Neuronal stem cell (in vitro differentiated cells): Measurements from ENCODE around the gene KIAA1671.

Experiments
- DNase-seq: peaks from one replicate; pipeline ENCODE4 v3.0.0-alpha.2; 2013; ENCODE audit warnings: low spot score
- H2AFZ ChIP-seq: one replicate; pipeline ENCODE4 v1.6.1; 2013; ENCODE audit warnings: mild to moderate bottlenecking, low read length, inconsistent platforms
- H2AK5ac ChIP-seq: 2 replicates; pipeline ENCODE4 v1.6.1; 2013; ENCODE audit warnings: low read depth, mild to moderate bottlenecking, inconsistent platforms, low read length, moderate library complexity, mixed read lengths
- H2BK120ac ChIP-seq: 2 replicates; pipeline ENCODE4 v1.6.1; 2013; ENCODE audit warnings: low read depth, mild to moderate bottlenecking, inconsistent platforms, low read length, moderate library complexity, mixed read lengths
- H2BK12ac ChIP-seq: one replicate; pipeline ENCODE4 v1.6.1; 2013; ENCODE audit warnings: low read length, inconsistent platforms
- H2BK15ac ChIP-seq: 2 replicates; pipeline ENCODE4 v1.6.1; 2013; ENCODE audit warnings: mild to moderate bottlenecking, low read length, inconsistent platforms, mixed read lengths
- H2BK5ac ChIP-seq: one replicate; pipeline ENCODE4 v1.6.1; 2013; ENCODE audit warnings: inconsistent platforms, mild to moderate bottlenecking, low read length, moderate library complexity
- H3K14ac ChIP-seq: one replicate; pipeline ENCODE4 v1.6.1; 2013; ENCODE audit warnings: low read length, inconsistent platforms
- H3K18ac ChIP-seq: 2 replicates; pipeline ENCODE4 v1.6.1; 2013; ENCODE audit warnings: low read length, inconsistent platforms
- H3K23ac ChIP-seq: 2 replicates; pipeline ENCODE4 v1.6.1; 2013; ENCODE audit warnings: low read depth, mild to moderate bottlenecking, mixed read lengths, low read length, inconsistent platforms; ENCODE audit not compliant: poor library complexity
- H3K27ac ChIP-seq: replicated peaks from 3 replicates; pipeline ENCODE4 v1.5.1; 2013; ENCODE audit warnings: low read length, inconsistent platforms
- H3K27me3 ChIP-seq, 3 experiments: 2 replicates each; pipeline ENCODE4 v1.6.1; 2013; ENCODE audit warnings: low read length in 3 of 3, mild to moderate bottlenecking in 2 of 3, inconsistent platforms in 1 of 3, low read depth in 1 of 3, mixed read lengths in 1 of 3, moderate library complexity in 1 of 3; ENCODE audit not compliant: control insufficient read depth in 3 of 3, insufficient read depth in 3 of 3
- H3K36me3 ChIP-seq, 2 donors: replicated peaks in 1 of 2; 2 replicates each; pipeline ENCODE4 v1.6.1; 2013; ENCODE audit warnings: low read length in 2 of 2; ENCODE audit not compliant: control insufficient read depth in 2 of 2, insufficient read depth in 2 of 2
- H3K4ac ChIP-seq: 2 replicates; pipeline ENCODE4 v1.6.1; 2013; ENCODE audit warnings: inconsistent platforms, mild to moderate bottlenecking, low read length, moderate library complexity
- H3K4me1 ChIP-seq, 2 donors: 1 replicate in 1 of 2; 2 replicates in 1 of 2; pipeline ENCODE4 v1.6.1; 2013; ENCODE audit warnings: low read length in 2 of 2, low read depth in 1 of 2; ENCODE audit not compliant: control insufficient read depth in 2 of 2, insufficient read depth in 1 of 2
- H3K4me2 ChIP-seq: one replicate; pipeline ENCODE4 v1.6.1; 2013; ENCODE audit warnings: mild to moderate bottlenecking, low read length, inconsistent platforms; ENCODE audit not compliant: insufficient read depth, poor library complexity, severe bottlenecking
- H3K4me3 ChIP-seq, 2 donors: 2 replicates each; pipeline ENCODE4 v1.5.1; 2013; ENCODE audit warnings: low read length in 2 of 2, mild to moderate bottlenecking in 2 of 2, inconsistent platforms in 1 of 2, moderate library complexity in 1 of 2
- H3K79me1 ChIP-seq: one replicate; pipeline ENCODE4 v1.6.1; 2013; ENCODE audit warnings: low read depth, mild to moderate bottlenecking, inconsistent platforms, low read length, moderate library complexity
- H3K9ac ChIP-seq: one replicate; pipeline ENCODE4 v1.6.1; 2013; ENCODE audit warnings: mild to moderate bottlenecking, low read depth, low read length, inconsistent platforms; ENCODE audit not compliant: poor library complexity
- H3K9me3 ChIP-seq, 2 donors: replicated peaks in 1 of 2; 2 replicates each; pipeline versions ENCODE3 to v1.6.1; 2013; ENCODE audit warnings: low read length in 2 of 2, mild to moderate bottlenecking in 2 of 2, inconsistent platforms in 1 of 2, low read depth in 1 of 2, mixed read lengths in 1 of 2, moderate library complexity in 1 of 2; ENCODE audit not compliant: control insufficient read depth in 2 of 2, insufficient read depth in 1 of 2
- H4K8ac ChIP-seq: one replicate; pipeline ENCODE4 v1.6.1; 2013; ENCODE audit warnings: low read depth, mild to moderate bottlenecking, inconsistent platforms, low read length, moderate library complexity
- H4K91ac ChIP-seq: one replicate; pipeline ENCODE4 v1.6.1; 2013; ENCODE audit warnings: low read length, low read depth, mild to moderate bottlenecking, inconsistent platforms; ENCODE audit not compliant: poor library complexity
- WGBS, 2 donors: extraction: QIAGEN DNeasy Blood & Tissue Kit; methylation state at CpG; one replicate each; pipeline ENCODE4 v1.1.7; 2013; ENCODE audit warnings: missing lambda C conversion rate in 2 of 2, mixed read lengths in 1 of 2; ENCODE audit not compliant: insufficient read length in 2 of 2, insufficient replicate concordance in 1 of 2; ENCODE audit errors: extremely low coverage in 2 of 2; 5-methylcytosine and 5-hydroxymethylcytosine counted together

The KIAA1671 gene

DNA sequence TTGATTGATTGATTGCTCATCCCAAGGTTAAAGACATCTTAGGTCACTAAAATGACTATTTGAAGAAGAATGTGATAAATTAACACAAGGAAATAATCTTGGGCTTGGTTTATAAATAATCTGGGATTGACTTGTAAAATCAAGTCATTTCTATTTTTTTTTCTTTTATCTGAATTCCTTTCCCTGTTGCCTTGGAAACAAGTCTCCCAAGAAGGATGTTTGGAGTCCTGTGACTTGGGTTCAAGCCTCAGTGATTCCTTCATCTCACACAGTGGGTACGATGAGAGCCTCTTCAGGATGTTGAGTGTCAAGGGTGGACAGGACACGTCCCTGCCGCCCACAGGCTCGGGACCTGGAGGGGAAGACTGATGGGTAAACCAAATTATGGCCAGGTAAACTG, 149.0 kb downstream of the KIAA1671 start:
- Histone ChIP-seq H2AK5ac (no peak overlapping the region), H2BK15ac (no peak overlapping the region), H3K4me1 (peaks cover 11 to 13% of the 10 kb centered on the region in 2 donors), H3K79me1 (no peaks in the 10 kb centered on the region), H3K14ac (no peak overlapping the region), H2BK12ac (no peak overlapping the region), H3K18ac (no peak overlapping the region), H3K23ac (no peak overlapping the region), H3K4me3 (no peak overlapping the region), H3K36me3 (no peaks in the 10 kb centered on the region), H2BK5ac (no peak overlapping the region), H3K27me3 (no peaks in the 10 kb centered on the region), H4K8ac (no peak overlapping the region), H3K9me3 (no peaks in the 10 kb centered on the region), H2AFZ (no peak overlapping the region), H3K27ac (no peak overlapping the region), H4K91ac (no peak overlapping the region), H2BK120ac (no peak overlapping the region), H3K9ac (no peak overlapping the region), H3K4me2 (no peak overlapping the region), H3K4ac (no peak overlapping the region)
- no CpG with 5 or more reads among the region's 4 CpGs for WGBS, 2 donors
- no peak for DNase-seq

DNA sequence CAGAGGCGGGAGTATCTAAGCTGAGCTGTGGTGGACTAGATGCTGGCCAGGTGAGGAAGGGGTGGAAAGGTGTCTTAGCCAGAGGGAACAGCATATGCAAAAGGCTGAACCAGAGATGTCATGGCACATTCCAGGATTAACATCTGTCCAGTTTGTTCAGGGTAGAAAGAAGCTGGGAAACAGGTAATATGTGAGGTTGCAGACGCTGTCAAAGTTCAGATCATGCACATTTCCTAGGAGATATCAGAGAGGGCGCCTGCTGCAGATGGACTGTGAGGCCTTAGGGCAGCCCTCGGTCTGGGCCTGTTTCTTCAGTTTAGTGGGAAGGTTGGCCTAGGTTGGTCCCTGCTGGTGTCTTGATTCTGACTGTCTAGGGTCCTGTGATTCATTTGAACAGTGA, 149.5 kb downstream of the KIAA1671 start:
- no peak overlapping the region for H4K8ac ChIP-seq
- no peak overlapping the region for H2BK120ac ChIP-seq
- no peaks in the 10 kb centered on the region for H3K27me3 ChIP-seq
- no peak overlapping the region for H2BK15ac ChIP-seq
- H3K27ac ChIP-seq = no peak overlapping the region
- no peak overlapping the region for H3K4ac ChIP-seq
- H4K91ac ChIP-seq = no peak overlapping the region
- no peak overlapping the region for H3K18ac ChIP-seq
- no peak overlapping the region for H2BK5ac ChIP-seq
- H3K79me1 ChIP-seq = no peaks in the 10 kb centered on the region
- no peak overlapping the region for H3K14ac ChIP-seq
- H3K4me1 ChIP-seq = peaks cover 11 to 13% of the 10 kb centered on the region in 2 donors
- H3K23ac ChIP-seq = no peak overlapping the region
- H3K9me3 ChIP-seq = no peaks in the 10 kb centered on the region
- H3K4me2 ChIP-seq = no peak overlapping the region
- H2AK5ac ChIP-seq = no peak overlapping the region
- DNase-seq = no peak
- WGBS, 2 donors = no CpG with 5 or more reads among the region's 4 CpGs
- no peak overlapping the region for H3K4me3 ChIP-seq
- H3K36me3 ChIP-seq = no peaks in the 10 kb centered on the region
- H2BK12ac ChIP-seq = no peak overlapping the region
- no peak overlapping the region for H2AFZ ChIP-seq
- H3K9ac ChIP-seq = no peak overlapping the region

DNA sequence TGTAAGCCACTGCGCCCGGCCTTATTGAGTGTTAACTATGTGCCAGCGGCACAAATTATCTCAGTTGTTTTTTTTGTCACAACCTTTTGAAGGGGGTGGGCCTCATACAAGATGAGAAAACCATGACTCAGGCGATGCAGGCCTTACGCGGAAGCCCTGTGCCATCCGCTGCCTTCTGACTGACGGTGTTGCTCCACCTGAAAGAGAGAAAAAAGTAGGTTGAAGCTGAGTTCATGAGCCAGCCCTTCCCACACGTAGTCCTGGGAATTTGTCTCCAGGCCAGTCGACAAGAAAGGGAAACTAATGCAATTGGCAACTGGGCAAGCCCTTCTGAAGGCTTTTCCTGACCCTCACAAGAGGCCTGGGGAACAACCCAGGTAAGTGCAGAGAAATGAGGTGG, 150.2 kb downstream of the KIAA1671 start:
- no peaks in the 10 kb centered on the region for H3K27me3 ChIP-seq
- H2BK12ac ChIP-seq = no peak overlapping the region
- no CpG with 5 or more reads among the region's 10 CpGs for WGBS, 2 donors
- no peak overlapping the region for H3K4me3 ChIP-seq
- H3K14ac ChIP-seq = no peak overlapping the region
- no peak overlapping the region for H2AFZ ChIP-seq
- H3K9ac ChIP-seq = no peak overlapping the region
- H2AK5ac ChIP-seq = no peak overlapping the region
- H3K23ac ChIP-seq = no peak overlapping the region
- H3K18ac ChIP-seq = no peak overlapping the region
- no peak for DNase-seq
- no peak overlapping the region for H2BK120ac ChIP-seq
- no peak overlapping the region for H4K8ac ChIP-seq
- H3K4me1 ChIP-seq = peaks cover 11 to 13% of the 10 kb centered on the region in 2 donors
- no peaks in the 10 kb centered on the region for H3K79me1 ChIP-seq
- H2BK15ac ChIP-seq = no peak overlapping the region
- H3K27ac ChIP-seq = no peak overlapping the region
- no peak overlapping the region for H4K91ac ChIP-seq
- H3K9me3 ChIP-seq = no peaks in the 10 kb centered on the region
- H2BK5ac ChIP-seq = no peak overlapping the region
- H3K4ac ChIP-seq = no peak overlapping the region
- no peaks in the 10 kb centered on the region for H3K36me3 ChIP-seq
- no peak overlapping the region for H3K4me2 ChIP-seq

DNA sequence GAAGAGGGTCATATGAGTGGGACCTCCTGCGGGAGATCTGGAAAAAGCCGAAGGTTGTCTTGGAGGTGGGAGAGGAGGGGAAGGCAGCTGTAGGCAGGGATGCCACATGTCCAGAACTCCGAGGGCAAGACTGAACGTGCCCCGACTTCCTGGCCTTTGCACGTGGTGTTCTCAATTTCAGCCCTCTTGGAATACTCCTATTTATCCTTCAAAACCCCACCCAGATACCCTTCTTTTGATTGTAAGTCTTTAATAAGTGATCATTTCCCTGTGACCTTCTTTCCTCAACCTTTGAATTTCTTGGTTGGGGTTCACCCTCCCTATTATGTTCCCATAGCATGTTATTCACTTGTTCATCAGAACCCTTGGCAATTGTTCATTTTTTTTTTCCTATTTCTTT, 151.9 kb downstream of the KIAA1671 start:
- Histone ChIP-seq H3K18ac (no peak overlapping the region), H3K9me3 (no peaks in the 10 kb centered on the region), H3K4me2 (no peak overlapping the region), H2BK12ac (no peak overlapping the region), H2AFZ (no peak overlapping the region), H2BK5ac (no peak overlapping the region), H3K27ac (no peak overlapping the region), H3K4me1 (peaks cover 0 to 2% of the 10 kb centered on the region in 2 donors), H3K4ac (no peak overlapping the region), H2AK5ac (no peak overlapping the region), H3K23ac (no peak overlapping the region), H3K14ac (no peak overlapping the region), H3K79me1 (no peaks in the 10 kb centered on the region), H4K91ac (no peak overlapping the region), H4K8ac (no peak overlapping the region), H3K4me3 (no peak overlapping the region), H2BK120ac (no peak overlapping the region), H3K36me3 (no peaks in the 10 kb centered on the region), H3K27me3 (no peaks in the 10 kb centered on the region), H3K9ac (no peak overlapping the region), H2BK15ac (no peak overlapping the region)
- WGBS, 2 donors = no CpG with 5 or more reads among the region's 6 CpGs
- no peak for DNase-seq
